ENCODE measurements around the gene MARCHF3.

- TF ChIP-seq POLR2A (IDR thresholded peaks at IDR 0.05) (no peak), CTCF (IDR thresholded peaks at IDR 0.05) (no peak)
These were observed 52.1 kb downstream of the MARCHF3 start for GRCh38 chr5:126978258-126978657.
